HG03469 (cell line): ENCODE data around the gene NR4A2.

Experiments used
- ATAC-seq: cut with Tn5 transposase; IDR thresholded peaks from one replicate; pipeline ENCODE4 v1.9.1; 2021; ENCODE audit warnings: mild to moderate bottlenecking, moderate library complexity, moderate number of reproducible peaks; ENCODE audit not compliant: unreplicated experiment

The NR4A2 gene

GRCh38 chr2:156332534-156333273 is at the start of gene NR4A2:
TSS of gene NR4A2 (minus strand) at chr2:156332721. CDS start at chr2:156330186, 2,535 bp downstream.
- peak; percentile 58 for ATAC-seq

GRCh38 chr2:156380117-156380645 is 47.7 kb upstream of the NR4A2 start:
- ATAC-seq = peak; percentile 73

- ATAC-seq = no peak
Measured at GRCh38 chr2:156379714-156380113, 47.2 kb upstream of the NR4A2 start.

GRCh38 chr2:156379071-156379470 is 46.5 kb upstream of the NR4A2 start:
- ATAC-seq = peak; percentile 58

GRCh38 chr2:156366753-156367152 is 34.2 kb upstream of the NR4A2 start:
- ATAC-seq = no peak

- ATAC-seq = no peak
Measured at GRCh38 chr2:156363141-156363540, 30.6 kb upstream of the NR4A2 start.

GRCh38 chr2:156356014-156356754 is 23.7 kb upstream of the NR4A2 start:
- ATAC-seq = no peak

- no peak for ATAC-seq
Measured at GRCh38 chr2:156352911-156353310, 20.4 kb upstream of the NR4A2 start.

GRCh38 chr2:156350374-156351142 is 18.0 kb upstream of the NR4A2 start:
- no peak for ATAC-seq

- ATAC-seq = no peak
Measured at GRCh38 chr2:156349605-156350004, 17.1 kb upstream of the NR4A2 start.

- ATAC-seq = no peak
Measured at GRCh38 chr2:156349161-156349560, 16.6 kb upstream of the NR4A2 start.

- no peak for ATAC-seq
Measured at GRCh38 chr2:156347431-156347830, 14.9 kb upstream of the NR4A2 start.

- ATAC-seq = no peak
Measured at GRCh38 chr2:156346731-156347130, 14.2 kb upstream of the NR4A2 start.

- no peak for ATAC-seq
Measured at GRCh38 chr2:156345582-156345981, 13.1 kb upstream of the NR4A2 start.

GRCh38 chr2:156343940-156344301 is 11.4 kb upstream of the NR4A2 start:
- ATAC-seq = no peak

GRCh38 chr2:156343096-156343939 is 10.8 kb upstream of the NR4A2 start:
- ATAC-seq = no peak

- ATAC-seq = peak; percentile 48
Measured at GRCh38 chr2:156342254-156343095, 10.0 kb upstream of the NR4A2 start.

GRCh38 chr2:156341452-156342253 is 9.1 kb upstream of the NR4A2 start:
- peak; percentile 71 for ATAC-seq
